HCT116 (cell line): ENCODE data around the gene FAM83D.

Source experiments
- CEBPB ChIP-seq: IDR thresholded peaks from 2 replicates; pipeline ENCODE4 v1.6.1; 2012; ENCODE audit warnings: low read depth
- POLR2A ChIP-seq: IDR thresholded peaks from 2 replicates; pipeline ENCODE4 v1.7.0; 2011; ENCODE audit warnings: borderline replicate concordance; ENCODE audit not compliant: insufficient read depth, insufficient read length; ENCODE audit errors: extremely low read depth
- YY1 ChIP-seq: IDR thresholded peaks from 2 replicates; pipeline ENCODE4 v1.6.1; 2011; ENCODE audit warnings: low read length, low read depth, moderate library complexity, mild to moderate bottlenecking; ENCODE audit not compliant: insufficient replicate concordance; ENCODE audit errors: extremely low read depth
- TF ChIP-seq, protein P1 (sequence below), 3 experiments: fragments of 200-600 bp in 1 of 3; sonication (generic) in 1 of 3; IDR thresholded peaks in 2 of 3; conservative IDR thresholded peaks in 1 of 3; 2 replicates each; pipeline ENCODE4 v1.5.1; 2012 to 2017; ENCODE audit warnings: low read depth in 2 of 3, low read length in 2 of 3, antibody characterized with exemption in 1 of 3, borderline replicate concordance in 1 of 3, control low read depth in 1 of 3, mild to moderate bottlenecking in 1 of 3, mixed read lengths in 1 of 3, mixed run types in 1 of 3, moderate library complexity in 1 of 3; ENCODE audit not compliant: insufficient read depth in 1 of 3
- TF ChIP-seq, protein P2 (sequence below): IDR thresholded peaks from 2 replicates; pipeline ENCODE4 v1.6.1; 2012; ENCODE audit warnings: low read depth

DNA sequence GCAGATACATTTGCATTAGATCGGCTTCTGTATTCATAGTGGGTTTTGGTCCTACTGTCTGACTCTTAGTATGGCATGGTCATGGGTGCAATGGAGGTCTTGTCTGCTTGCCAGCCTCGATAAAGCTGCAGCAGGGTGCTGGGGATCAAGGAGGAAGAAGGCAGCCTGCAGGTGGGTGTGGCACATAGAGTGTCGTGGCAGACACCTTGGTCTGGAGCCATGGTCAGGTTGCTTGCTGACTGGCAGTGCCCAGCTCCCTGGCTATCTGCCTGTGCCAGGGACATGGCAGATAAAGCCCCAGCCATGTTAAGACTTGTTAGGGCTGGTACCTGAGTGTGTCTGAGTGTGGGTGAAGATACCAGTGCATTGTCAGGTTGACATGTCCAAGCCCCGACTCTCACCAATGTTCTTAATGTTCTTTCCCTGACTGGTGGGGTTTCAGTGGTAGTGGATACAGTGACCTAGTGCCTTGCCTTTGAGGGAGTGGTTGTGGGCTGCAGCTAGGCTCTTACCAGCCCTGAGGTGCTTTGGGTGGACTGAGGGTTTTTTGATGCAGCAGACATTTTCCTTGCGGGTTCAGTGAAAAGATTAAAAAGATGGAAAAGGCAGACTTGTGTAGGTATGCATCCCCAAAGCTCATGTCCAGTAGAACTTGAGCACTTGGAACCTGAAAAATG lies 1.8 kb downstream of the FAM83D start:
- TF ChIP-seq, protein P1, sequence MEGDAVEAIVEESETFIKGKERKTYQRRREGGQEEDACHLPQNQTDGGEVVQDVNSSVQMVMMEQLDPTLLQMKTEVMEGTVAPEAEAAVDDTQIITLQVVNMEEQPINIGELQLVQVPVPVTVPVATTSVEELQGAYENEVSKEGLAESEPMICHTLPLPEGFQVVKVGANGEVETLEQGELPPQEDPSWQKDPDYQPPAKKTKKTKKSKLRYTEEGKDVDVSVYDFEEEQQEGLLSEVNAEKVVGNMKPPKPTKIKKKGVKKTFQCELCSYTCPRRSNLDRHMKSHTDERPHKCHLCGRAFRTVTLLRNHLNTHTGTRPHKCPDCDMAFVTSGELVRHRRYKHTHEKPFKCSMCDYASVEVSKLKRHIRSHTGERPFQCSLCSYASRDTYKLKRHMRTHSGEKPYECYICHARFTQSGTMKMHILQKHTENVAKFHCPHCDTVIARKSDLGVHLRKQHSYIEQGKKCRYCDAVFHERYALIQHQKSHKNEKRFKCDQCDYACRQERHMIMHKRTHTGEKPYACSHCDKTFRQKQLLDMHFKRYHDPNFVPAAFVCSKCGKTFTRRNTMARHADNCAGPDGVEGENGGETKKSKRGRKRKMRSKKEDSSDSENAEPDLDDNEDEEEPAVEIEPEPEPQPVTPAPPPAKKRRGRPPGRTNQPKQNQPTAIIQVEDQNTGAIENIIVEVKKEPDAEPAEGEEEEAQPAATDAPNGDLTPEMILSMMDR (IDR thresholded peaks at IDR 0.05 in 2 of 3, conservative IDR thresholded peaks at IDR 0.05 in 1 of 3; ENCODE audit: borderline replicate concordance in 1 of 3, insufficient read depth in 1 of 3, low read depth in 2 of 3, low read length in 2 of 3) = no peak
- TF ChIP-seq CEBPB (no peak), POLR2A (no peak), YY1 (no peak)
- TF ChIP-seq, protein P2, sequence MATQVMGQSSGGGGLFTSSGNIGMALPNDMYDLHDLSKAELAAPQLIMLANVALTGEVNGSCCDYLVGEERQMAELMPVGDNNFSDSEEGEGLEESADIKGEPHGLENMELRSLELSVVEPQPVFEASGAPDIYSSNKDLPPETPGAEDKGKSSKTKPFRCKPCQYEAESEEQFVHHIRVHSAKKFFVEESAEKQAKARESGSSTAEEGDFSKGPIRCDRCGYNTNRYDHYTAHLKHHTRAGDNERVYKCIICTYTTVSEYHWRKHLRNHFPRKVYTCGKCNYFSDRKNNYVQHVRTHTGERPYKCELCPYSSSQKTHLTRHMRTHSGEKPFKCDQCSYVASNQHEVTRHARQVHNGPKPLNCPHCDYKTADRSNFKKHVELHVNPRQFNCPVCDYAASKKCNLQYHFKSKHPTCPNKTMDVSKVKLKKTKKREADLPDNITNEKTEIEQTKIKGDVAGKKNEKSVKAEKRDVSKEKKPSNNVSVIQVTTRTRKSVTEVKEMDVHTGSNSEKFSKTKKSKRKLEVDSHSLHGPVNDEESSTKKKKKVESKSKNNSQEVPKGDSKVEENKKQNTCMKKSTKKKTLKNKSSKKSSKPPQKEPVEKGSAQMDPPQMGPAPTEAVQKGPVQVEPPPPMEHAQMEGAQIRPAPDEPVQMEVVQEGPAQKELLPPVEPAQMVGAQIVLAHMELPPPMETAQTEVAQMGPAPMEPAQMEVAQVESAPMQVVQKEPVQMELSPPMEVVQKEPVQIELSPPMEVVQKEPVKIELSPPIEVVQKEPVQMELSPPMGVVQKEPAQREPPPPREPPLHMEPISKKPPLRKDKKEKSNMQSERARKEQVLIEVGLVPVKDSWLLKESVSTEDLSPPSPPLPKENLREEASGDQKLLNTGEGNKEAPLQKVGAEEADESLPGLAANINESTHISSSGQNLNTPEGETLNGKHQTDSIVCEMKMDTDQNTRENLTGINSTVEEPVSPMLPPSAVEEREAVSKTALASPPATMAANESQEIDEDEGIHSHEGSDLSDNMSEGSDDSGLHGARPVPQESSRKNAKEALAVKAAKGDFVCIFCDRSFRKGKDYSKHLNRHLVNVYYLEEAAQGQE = no peak
